HepG2 (cell line): ENCODE results near the gene HPD. TPM values are rescaled to one million over a fixed set of nuclear protein-coding genes. Genes with fewer than 3 reads are reported as not detected.

Experiments used
- ATF5 ChIP-seq: sonication (generic); formaldehyde crosslinking; IDR thresholded peaks from 2 replicates; pipeline ENCODE4 v1.4.0; 2020; ENCODE audit warnings: mild to moderate bottlenecking, low read depth, missing genetic modification reagents
- DMAP1 ChIP-seq: IDR thresholded peaks from 2 replicates; pipeline ENCODE4 v1.6.1; 2016
- ERF ChIP-seq: IDR thresholded peaks from 2 replicates; pipeline ENCODE4 v1.6.1; 2018; ENCODE audit warnings: missing biosample characterization, missing genetic modification reagents
- ETS1 ChIP-seq: sonication (generic); formaldehyde crosslinking; IDR thresholded peaks from 2 replicates; pipeline ENCODE4 v1.4.0; 2020; ENCODE audit warnings: missing genetic modification reagents
- GFI1 ChIP-seq: sonication (generic); formaldehyde crosslinking; IDR thresholded peaks from 2 replicates; pipeline ENCODE4 v1.5.0; 2020; ENCODE audit warnings: missing genetic modification reagents, mild to moderate bottlenecking, borderline replicate concordance
- GZF1 ChIP-seq: sonication (generic); formaldehyde crosslinking; IDR thresholded peaks from 2 replicates; pipeline ENCODE4 v1.5.1; 2020; ENCODE audit warnings: mild to moderate bottlenecking, missing genetic modification reagents
- HDAC1 ChIP-seq: sonication (generic); formaldehyde crosslinking; IDR thresholded peaks from 2 replicates; pipeline ENCODE4 v1.5.1; 2020; ENCODE audit warnings: mild to moderate bottlenecking, missing genetic modification reagents
- JARID2 ChIP-seq: sonication (generic); formaldehyde crosslinking; IDR thresholded peaks from 2 replicates; pipeline ENCODE4 v1.8.1; 2023; ENCODE audit warnings: missing genetic modification reagents, inconsistent platforms; ENCODE audit not compliant: insufficient replicate concordance
- MAF1 ChIP-seq: sonication (generic); formaldehyde crosslinking; IDR thresholded peaks from 2 replicates; pipeline ENCODE4 v1.5.0; 2020; ENCODE audit warnings: missing genetic modification reagents, borderline replicate concordance
- MLXIP ChIP-seq: sonication (generic); formaldehyde crosslinking; IDR thresholded peaks from 2 replicates; pipeline ENCODE4 v1.9.0; 2021; ENCODE audit warnings: missing genetic modification reagents, borderline replicate concordance
- NFATC3 ChIP-seq: sonication (generic); formaldehyde crosslinking; IDR thresholded peaks from 2 replicates; pipeline ENCODE4 v1.5.1; 2020; ENCODE audit warnings: mild to moderate bottlenecking, missing genetic modification reagents
- PCBP2 ChIP-seq: fragments of 200-400 bp; formaldehyde crosslinking; optimal IDR thresholded peaks from 2 replicates; pipeline ENCODE3; 2018; ENCODE audit warnings: low read length, low read depth; ENCODE audit not compliant: poor library complexity, severe bottlenecking
- POLR2A ChIP-seq, 2 experiments: IDR thresholded peaks; 2 replicates each; pipeline ENCODE4 v1.6.1; 2011; ENCODE audit warnings: low read depth in 2 of 2, low read length in 2 of 2, mild to moderate bottlenecking in 1 of 2, moderate library complexity in 1 of 2; ENCODE audit not compliant: insufficient read depth in 1 of 2
- SIX1 ChIP-seq: sonication (generic); formaldehyde crosslinking; IDR thresholded peaks from 2 replicates; pipeline ENCODE4 v1.4.0; 2020; ENCODE audit warnings: missing genetic modification reagents, borderline replicate concordance
- SMC3 ChIP-seq: IDR thresholded peaks from 2 replicates; pipeline ENCODE4 v1.6.1; 2011; ENCODE audit warnings: low read length, improper control_type of control experiment
- TMF1 ChIP-seq: sonication (generic); formaldehyde crosslinking; IDR thresholded peaks from 2 replicates; pipeline ENCODE4 v1.8.1; 2022; ENCODE audit warnings: low read depth, missing genetic modification reagents
- ZBTB34 ChIP-seq: sonication (generic); formaldehyde crosslinking; IDR thresholded peaks from 2 replicates; pipeline ENCODE4 v1.8.0; 2022; ENCODE audit warnings: mild to moderate bottlenecking, missing genetic modification reagents
- ZFP36L2 ChIP-seq: sonication (generic); formaldehyde crosslinking; IDR thresholded peaks from 2 replicates; pipeline ENCODE4 v1.4.0; 2020; ENCODE audit warnings: missing genetic modification reagents
- ZNF253 ChIP-seq: sonication (generic); formaldehyde crosslinking; IDR thresholded peaks from 2 replicates; pipeline ENCODE4 v1.8.0; 2022; ENCODE audit warnings: mild to moderate bottlenecking, missing genetic modification reagents, borderline replicate concordance
- ZNF3 ChIP-seq: IDR thresholded peaks from 2 replicates; pipeline ENCODE4 v1.7.0; 2017; ENCODE audit warnings: inconsistent platforms
- ZNF615 ChIP-seq: sonication (generic); formaldehyde crosslinking; IDR thresholded peaks from 2 replicates; pipeline ENCODE4 v1.5.0; 2020; ENCODE audit warnings: mild to moderate bottlenecking, missing genetic modification reagents, borderline replicate concordance
- ZNF691 ChIP-seq: sonication (generic); formaldehyde crosslinking; IDR thresholded peaks from 2 replicates; pipeline ENCODE4 v1.4.0; 2020; ENCODE audit warnings: missing genetic modification reagents, low read depth, mild to moderate bottlenecking, borderline replicate concordance
- ZNF768 ChIP-seq: sonication (generic); formaldehyde crosslinking; IDR thresholded peaks from 2 replicates; pipeline ENCODE4 v1.4.0; 2020; ENCODE audit warnings: missing genetic modification reagents
- polyA plus RNA-seq, 8 experiments: library from polyadenylated mRNA; depleted of rRNA in 3 of 8; stranded (reverse) in 7 of 8; unstranded in 1 of 8; fragments of >200 nt; fragmentation: Illumina TruSeq in 4 of 8; extraction: Trizol in 4 of 8; gene quantifications; 2 replicates each; pipeline versions ENCODE4 v1.2.1 to v1.2.3, GENCODE V29; 2011 to 2016; ENCODE audit warnings: low read depth in 4 of 8, missing spikeins in 1 of 8, mixed read lengths in 1 of 8; ENCODE audit not compliant: insufficient read depth in 1 of 8
- total RNA-seq, 5 experiments: library from RNA; depleted of rRNA; stranded (reverse); fragments of >200 nt; fragmentation: Illumina TruSeq; extraction: Trizol; gene quantifications; 2 replicates each; pipeline ENCODE4 v1.2.3, GENCODE V29; 2016; ENCODE audit warnings: low read depth in 1 of 5

The HPD gene
- total and polyA plus RNA-seq, 2 of the 13 experiments (the other 11 are each of a cell fraction or from before 2014, with no cell fraction given), result 120 to 195 TPM

- TF ChIP-seq POLR2A (IDR thresholded peaks at IDR 0.05; ENCODE audit: insufficient read depth in 1 of 2, low read depth in 2 of 2, low read length in 2 of 2) (peak in 1 of 2 experiments; percentile 62; a peak in 2 of 4 replicates), SMC3 (no peak), ZNF253 (CRISPR knock-in tag) (no peak), ZNF691 (CRISPR knock-in tag) (no peak; the same call in 1 of the 2 replicates), DMAP1 (CRISPR knock-in tag) (0 out of 2 replicates have a peak, but pooled peaks have one; percentile 57), MLXIP (CRISPR knock-in tag) (no peak), ZNF3 (no peak), GZF1 (CRISPR knock-in tag) (no peak), NFATC3 (CRISPR knock-in tag) (no peak), HDAC1 (CRISPR knock-in tag) (peak; percentile 84), ATF5 (CRISPR knock-in tag) (0 out of 2 replicates have a peak, but pooled peaks have one; percentile 63), ZFP36L2 (CRISPR knock-in tag) (no peak), MAF1 (CRISPR knock-in tag) (no peak), ZNF615 (CRISPR knock-in tag) (no peak), ERF (peak; percentile 82; the same call in 1 of the 2 replicates), ETS1 (no peak), JARID2 (CRISPR knock-in tag) (peak; percentile 25), GFI1 (CRISPR knock-in tag) (peak; percentile 50; the same call in 1 of the 2 replicates), TMF1 (CRISPR knock-in tag) (no peak), SIX1 (CRISPR knock-in tag) (peak; percentile 49; the same call in 1 of the 2 replicates), ZBTB34 (CRISPR knock-in tag) (no peak; the same call in 1 of the 2 replicates), PCBP2 (no peak), ZNF768 (CRISPR knock-in tag) (no peak)
Measured at GRCh38 chr12:121857322-121858246, 1.1 kb downstream of the HPD start (continued).
